Stimulated activated CD4-positive, alpha-beta T cell treated with anti-CD3 and anti-CD28 coated beads, TNF-alpha, amount 100 ng/mL, for 24 hours (primary cell): ENCODE results near the gene ANXA2.
A peak's percentile ranks its signal among the peaks of the same experiment; 100 is the strongest.

Experiments used
- DNase-seq, 3 experiments: peaks; one replicate each; pipeline ENCODE4 v3.0.0-alpha.2; 2020; ENCODE audit warnings: low read depth in 3 of 3

Gene ANXA2

DNA sequence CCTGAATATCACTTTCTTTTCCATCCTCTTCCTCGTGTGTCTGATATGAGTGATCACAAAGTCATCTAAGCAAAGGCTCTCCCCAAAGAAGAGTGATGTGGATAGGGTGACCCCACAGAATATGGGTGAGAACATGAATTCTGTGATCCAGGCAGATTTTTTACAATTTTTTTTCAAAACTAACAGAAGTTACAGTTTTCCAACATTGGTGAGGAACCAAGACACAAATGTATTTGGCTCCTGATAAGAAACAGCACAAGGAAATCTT lies 27.0 kb downstream of the ANXA2 start:
- DNase-seq: no peak

GRCh38 chr15:60370105-60370868 lies 27.5 kb downstream of the ANXA2 start:
- DNase-seq: no peak

DNA sequence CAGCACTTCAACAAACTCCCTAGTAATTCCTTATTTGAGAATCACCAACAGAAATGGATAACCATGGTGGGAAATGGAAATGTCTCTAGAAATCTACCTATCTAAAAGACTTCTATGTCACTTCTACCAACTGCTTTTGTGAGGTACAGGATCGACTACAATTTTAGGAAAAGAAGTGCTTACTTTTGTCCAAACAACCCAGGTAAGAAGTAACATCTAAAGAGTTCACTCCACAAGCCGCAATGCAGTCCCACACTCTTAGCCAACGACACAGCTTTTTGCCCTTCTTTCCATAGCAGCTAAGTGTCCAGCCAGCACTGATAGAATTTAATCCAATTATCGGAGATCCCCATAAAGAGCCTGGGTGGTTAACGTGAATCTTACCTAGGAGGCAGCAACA lies 28.1 kb downstream of the ANXA2 start:
- DNase-seq: no peak

GRCh38 chr15:60364612-60364924 lies 33.2 kb downstream of the ANXA2 start:
- no peak for DNase-seq

- DNase-seq: no peak
These were observed 33.7 kb downstream of the ANXA2 start for GRCh38 chr15:60363903-60364611.

- DNase-seq: no peak
These were observed 34.7 kb downstream of the ANXA2 start for GRCh38 chr15:60363087-60363549.

- peak in 2 of 3 experiments; percentile 25 to 34 for DNase-seq
These were observed 35.3 kb downstream of the ANXA2 start for GRCh38 chr15:60362321-60363086.

DNA sequence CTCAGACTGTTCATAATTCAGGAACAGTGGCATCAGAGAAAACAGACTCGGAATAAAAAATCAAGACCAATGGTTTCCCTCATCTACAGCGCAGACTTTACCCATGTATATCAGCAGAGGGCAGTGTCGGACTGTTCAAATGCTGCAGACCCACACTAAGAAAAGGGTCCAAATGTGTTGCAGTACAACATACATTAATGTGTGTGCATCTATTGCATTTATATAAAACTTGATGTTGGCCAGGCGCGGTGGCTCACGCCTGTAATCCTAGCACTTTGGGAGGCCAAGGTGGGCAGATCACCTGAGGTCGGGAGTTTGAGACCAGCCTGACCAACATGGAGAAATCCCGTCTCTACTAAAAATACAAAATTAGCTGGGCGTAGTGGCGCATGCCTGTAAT lies 38.0 kb downstream of the ANXA2 start:
- peak; percentile 11 to 26 (median 14) for DNase-seq

DNA sequence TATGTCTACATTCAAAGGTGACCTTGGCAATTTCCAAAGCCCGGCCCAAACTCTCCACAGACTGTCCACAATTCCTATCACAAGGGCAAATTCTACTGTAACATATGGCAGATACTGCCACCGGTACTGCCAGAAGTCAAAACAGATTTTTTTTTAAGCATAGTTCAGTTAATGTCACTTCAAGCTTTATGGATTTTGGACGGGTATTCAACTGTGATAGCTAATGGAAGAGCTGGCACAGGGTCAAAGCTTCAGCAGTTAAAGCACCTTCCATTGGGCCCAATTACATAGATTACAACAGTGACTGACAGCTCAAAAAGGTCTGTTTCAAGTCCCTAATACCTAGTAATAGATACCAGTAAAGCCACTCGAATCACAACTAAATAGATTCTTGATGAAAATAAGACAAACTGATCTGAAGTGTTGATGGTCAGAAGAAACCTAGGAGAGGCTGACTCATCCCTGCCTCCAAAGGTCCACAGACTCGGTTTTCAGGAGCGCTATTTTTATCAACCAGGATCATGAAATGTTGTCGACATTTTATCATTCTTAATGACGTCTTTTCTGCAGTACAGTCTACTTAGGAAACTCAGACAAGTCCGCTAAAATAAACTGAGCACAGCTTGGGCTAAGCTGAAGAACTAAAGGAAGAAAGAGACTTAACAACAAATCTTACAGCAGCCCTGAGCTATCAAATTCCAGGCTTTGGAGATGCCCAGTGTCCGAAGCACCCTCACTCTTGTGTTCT lies 38.7 kb downstream of the ANXA2 start:
- DNase-seq: no peak

DNA sequence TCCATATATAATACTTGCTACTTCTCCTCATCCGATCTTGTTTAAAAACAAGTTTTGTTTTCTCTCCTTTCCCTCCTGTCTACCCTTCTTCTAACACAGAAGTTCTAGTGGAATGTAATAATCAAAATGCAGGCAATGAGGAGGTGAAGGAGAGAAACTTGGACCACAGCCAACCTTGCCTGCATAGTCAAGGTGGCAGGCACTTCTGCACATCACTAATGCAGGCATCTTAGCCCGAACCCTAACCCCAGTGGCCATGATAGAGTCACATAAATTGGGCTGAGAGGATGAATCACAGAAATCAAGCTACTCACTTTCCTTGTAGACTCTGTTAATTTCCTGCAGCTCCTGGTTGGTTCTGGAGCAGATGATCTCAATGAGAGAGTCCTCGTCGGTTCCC lies 41.0 kb downstream of the ANXA2 start:
- DNase-seq: no peak

GRCh38 chr15:60355148-60355857 lies 42.5 kb downstream of the ANXA2 start:
- no peak for DNase-seq

GRCh38 chr15:60353245-60353920 lies 44.4 kb downstream of the ANXA2 start:
- no peak for DNase-seq

- no peak for DNase-seq
These were observed 45.3 kb downstream of the ANXA2 start for GRCh38 chr15:60352525-60352924.

DNA sequence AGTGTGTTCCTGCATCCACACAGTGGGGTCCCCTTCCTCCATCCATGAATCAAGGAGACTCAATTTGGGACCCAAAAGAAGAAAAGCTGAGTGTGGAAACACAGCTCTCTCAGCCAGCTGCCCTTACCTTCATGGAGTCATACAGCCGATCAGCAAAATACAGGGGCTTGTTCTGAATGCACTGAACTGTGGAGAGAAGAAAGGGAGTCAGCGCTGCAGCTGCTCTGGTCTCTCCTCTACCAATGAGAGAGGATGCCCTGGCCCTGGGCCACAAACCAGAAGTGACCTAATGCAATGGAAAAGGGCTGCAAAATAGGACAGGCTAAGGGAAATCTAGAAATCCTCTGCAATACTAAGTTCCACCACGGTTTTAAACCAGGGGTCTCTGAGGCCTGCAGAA lies 46.7 kb downstream of the ANXA2 start:
- DNase-seq: no peak

DNA sequence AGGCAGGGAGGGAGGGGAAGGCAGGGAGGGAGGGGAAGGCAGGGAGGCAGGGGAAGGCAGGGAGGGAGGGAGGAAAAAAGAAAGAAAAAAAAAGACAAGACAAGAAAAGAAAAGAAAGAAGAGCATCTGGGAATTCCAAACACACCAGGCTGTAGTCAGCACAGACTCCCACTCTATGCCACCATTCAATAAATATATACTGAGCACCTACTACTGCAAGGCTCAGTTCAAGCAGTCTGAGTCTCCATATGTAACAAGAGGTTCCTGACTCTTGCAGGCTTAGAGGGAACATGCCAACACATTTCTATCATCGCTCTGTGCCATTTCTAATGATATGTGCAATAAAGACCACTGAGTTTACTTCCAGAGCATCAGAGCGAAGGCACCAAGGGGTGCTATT lies 47.7 kb downstream of the ANXA2 start:
- DNase-seq: no peak

DNA sequence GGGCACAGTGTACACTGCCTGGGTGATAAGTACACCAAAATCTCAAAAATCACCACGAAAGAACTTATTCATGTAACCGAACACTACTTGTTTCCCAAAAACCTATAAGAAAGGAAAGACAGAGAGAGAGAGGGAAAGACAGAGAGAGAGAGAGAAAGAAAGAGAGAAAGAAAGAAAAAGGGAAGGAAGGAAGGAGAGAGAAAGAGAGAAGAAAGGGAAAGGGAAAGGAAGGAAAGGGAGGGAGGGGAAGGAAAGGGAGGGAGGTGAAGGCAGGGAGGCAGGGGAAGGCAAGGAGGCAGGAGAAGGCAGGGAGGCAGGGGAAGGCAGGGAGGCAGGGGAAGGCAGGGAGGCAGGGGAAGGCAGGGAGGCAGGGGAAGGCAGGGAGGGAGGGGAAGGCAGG lies 48.2 kb downstream of the ANXA2 start:
- DNase-seq: no peak

DNA sequence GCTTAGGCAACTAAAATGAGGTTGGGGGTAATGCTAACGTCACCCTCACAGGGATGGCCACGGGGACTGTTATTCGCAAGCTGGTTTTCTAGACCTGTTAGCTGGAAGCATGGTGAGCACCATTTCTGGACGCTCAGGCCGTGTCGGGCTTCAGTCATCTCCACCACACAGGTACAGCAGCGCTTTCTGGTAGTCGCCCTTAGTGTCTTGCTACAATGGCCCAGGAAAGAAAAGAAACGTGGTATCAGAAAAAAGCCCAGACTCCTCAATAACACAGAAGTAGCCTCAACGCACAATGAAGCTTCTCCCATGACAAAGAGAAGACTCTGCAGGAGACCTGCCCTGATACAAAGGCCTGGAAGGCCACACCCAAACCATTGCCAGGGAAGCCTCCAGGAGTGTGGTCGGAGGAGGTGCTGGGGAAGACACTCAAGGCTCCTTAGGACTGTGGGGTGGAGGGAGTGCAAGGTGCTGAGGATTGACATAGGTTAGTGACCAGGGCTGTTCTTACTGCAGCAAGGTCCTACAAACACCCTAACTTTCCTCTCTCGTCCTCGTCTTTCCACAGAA lies 50.2 kb downstream of the ANXA2 start:
- no peak for DNase-seq

DNA sequence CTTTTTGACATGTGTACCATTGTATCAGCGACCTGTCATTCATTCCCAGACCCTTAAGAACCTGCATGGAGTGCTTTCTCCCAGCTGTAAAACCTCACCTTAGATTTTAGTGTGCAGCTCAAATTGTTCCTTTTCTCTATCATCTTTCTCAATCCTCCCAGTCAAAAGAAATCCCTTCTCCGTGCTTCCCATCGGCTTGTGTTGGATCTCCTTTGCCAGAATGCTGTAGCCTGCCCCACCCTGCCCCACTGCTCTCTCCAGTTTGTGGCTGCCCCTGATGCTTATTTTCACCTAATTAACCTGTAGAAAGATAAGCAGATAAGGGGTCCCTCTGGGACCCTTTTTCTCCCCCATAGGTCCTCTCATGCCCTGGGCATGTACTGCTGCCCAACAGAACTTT lies 51.1 kb downstream of the ANXA2 start:
- DNase-seq: no peak

DNA sequence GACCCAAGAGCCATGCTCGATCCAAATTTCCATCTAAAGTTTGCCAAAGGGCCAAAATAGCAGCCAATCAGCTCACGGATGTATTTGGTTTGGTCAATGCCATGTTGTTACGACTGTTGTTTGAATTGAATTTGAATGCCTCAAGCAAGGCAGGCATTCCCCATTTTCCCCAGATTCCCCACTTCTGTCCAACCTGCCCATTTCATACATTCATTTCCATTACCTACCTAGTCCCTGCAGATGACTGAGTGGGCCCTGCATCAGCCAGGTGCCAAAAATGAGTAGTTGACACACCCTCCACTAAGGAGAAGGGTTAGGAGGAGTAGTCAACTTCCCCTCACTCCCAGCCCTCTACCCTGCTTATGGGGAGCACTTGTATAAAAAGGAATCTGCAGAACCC lies 51.7 kb downstream of the ANXA2 start:
- DNase-seq: no peak

DNA sequence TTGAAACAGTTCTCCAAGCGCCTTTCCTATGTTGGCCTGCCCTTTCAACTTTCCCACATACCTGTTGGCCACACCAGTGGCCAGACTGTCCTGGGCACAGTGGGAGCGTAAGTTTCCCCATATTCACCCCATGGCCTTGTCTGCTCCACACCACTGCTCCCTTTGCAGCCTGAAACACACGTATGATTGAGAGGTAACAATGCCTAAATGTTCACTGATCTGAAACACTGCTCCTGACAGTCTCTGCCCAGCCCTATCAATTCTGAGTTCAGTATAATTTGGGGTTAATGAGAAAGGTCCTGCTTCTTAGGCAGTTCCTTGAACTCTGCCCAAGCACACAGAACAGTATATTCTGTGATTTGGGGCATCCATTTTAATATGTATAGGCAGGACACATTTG lies 52.2 kb downstream of the ANXA2 start:
- DNase-seq: no peak

DNA sequence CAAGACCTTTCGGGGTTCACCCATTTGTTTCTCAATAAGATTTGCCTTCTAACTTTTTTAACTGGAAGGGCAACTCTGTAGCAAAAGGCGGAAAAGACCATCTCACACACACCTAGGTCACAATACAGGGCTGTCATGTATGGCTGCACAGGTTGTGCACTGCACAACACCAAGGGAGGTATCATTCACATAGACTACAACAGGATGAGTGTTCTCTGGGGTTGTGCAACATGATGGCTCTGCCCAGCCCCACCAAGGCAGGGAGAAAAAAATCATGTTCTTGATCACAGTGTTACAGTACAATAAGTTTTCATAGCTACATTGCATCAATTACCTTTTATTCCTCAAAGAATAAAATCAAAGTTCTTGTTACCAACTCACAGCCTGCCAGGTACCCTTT lies 52.8 kb downstream of the ANXA2 start:
- no peak for DNase-seq
